ENCODE measurements around the gene GPBAR1. TPM values are rescaled to one million over a fixed set of nuclear protein-coding genes. Genes with fewer than 3 reads are reported as not detected.

The GPBAR1 gene, protein sequence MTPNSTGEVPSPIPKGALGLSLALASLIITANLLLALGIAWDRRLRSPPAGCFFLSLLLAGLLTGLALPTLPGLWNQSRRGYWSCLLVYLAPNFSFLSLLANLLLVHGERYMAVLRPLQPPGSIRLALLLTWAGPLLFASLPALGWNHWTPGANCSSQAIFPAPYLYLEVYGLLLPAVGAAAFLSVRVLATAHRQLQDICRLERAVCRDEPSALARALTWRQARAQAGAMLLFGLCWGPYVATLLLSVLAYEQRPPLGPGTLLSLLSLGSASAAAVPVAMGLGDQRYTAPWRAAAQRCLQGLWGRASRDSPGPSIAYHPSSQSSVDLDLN
- total RNA-seq (2013): 26.5 TPM
- polyA plus RNA-seq (100 to 1,000 TPM in 2 of 3 donors, 10 to 100 TPM in 1; 26.0 to 181 (median 143) TPM), polyA minus RNA-seq (27.8 and 54.0 TPM in 2 replicates), total RNA-seq (1.0 to 22.9 (median 13.6) reads per million in 11 experiments)

GRCh38 chr2:218260742-218261422 lies at the start of gene GPBAR1:
Gene GPBAR1, plus strand, starts transcription at chr2:218261015. Its CDS starts 1,710 bp downstream, at chr2:218262725.
- H3K27ac Mint-ChIP-seq: peak within 1 kb of the TSS; percentile 88 to 96 (median 93)
- H3K4me2 ChIP-seq (replicated peaks; ENCODE audit: extremely low read depth, low read length, poor library complexity, severe bottlenecking): peak within 1 kb of the TSS; percentile 97
- TF ChIP-seq CTCF (IDR thresholded peaks at IDR 0.05): peak; percentile 19

GRCh38 chr2:218214116-218214515 lies 46.7 kb upstream of the GPBAR1 start:
- H3K4me1 ChIP-seq (ENCODE audit: control insufficient read depth in 1 of 2, insufficient read depth in 2 of 2, low read length in 2 of 2): peaks cover 24 to 33% of the 10 kb centered on the region in 2 donors
- no peaks in the 10 kb centered on the region for H3K36me3 ChIP-seq (replicated peaks in 1 of 2; ENCODE audit: control insufficient read depth in 1 of 2, insufficient read depth in 2 of 2, low read length in 2 of 2)
- H3K4me3 ChIP-seq (replicated peaks in 1 of 3; ENCODE audit: low read depth in 2 of 3, low read length in 3 of 3): no peak overlapping the region
- H3K9me3 ChIP-seq (replicated peaks in 1 of 2; ENCODE audit: control insufficient read depth in 1 of 2, insufficient read depth in 1 of 2, low read length in 2 of 2): no peaks in the 10 kb centered on the region
- Mint-ChIP-seq H3K9me3 (peaks cover 4 to 8% (median 6%) of the 10 kb centered on the region in 7 donors), H3K27me3 (ENCODE audit: low read depth in 3 of 3) (peaks cover 0 to 2% (median 1%) of the 10 kb centered on the region in 3 donors), H3K27ac (peak overlapping the region in 1 of 7 donors; percentile 31), H3K4me1 (peaks cover 26% of the 10 kb centered on the region), H3K4me3 (no peak overlapping the region), H3K36me3 (peaks cover 3 to 4% of the 10 kb centered on the region in 2 donors)
- intact Hi-C loops (cut with micrococcal nuclease): no loop called here
- H3K4me2 ChIP-seq (replicated peaks; ENCODE audit: extremely low read depth, low read length, poor library complexity, severe bottlenecking): peak overlapping the region; percentile 8
- H3K27ac ChIP-seq (ENCODE audit: low read depth in 1 of 2, low read length in 2 of 2): no peak overlapping the region
- H3K27me3 ChIP-seq (ENCODE audit: control insufficient read depth in 2 of 2, insufficient read depth in 2 of 2, low read length in 2 of 2): no peaks in the 10 kb centered on the region
- H3K9ac ChIP-seq (ENCODE audit: insufficient read depth, low read length, poor library complexity, severe bottlenecking): no peak overlapping the region
- TF ChIP-seq CTCF (IDR thresholded peaks at IDR 0.05): no peak
- peaks cover 20% of the 10 kb centered on the region for H4K20me1 ChIP-seq (ENCODE audit: insufficient read depth, low read length)
- H2AFZ ChIP-seq (ENCODE audit: insufficient read depth, low read depth, low read length, poor library complexity, severe bottlenecking): no peak overlapping the region
- DNase-seq: peak in 2 of 3 donors; percentile 37 to 69
- WGBS (ENCODE audit: insufficient coverage): no CpG with 5 or more reads among the region's 1 CpG
- H3K79me2 ChIP-seq (ENCODE audit: insufficient read depth, low read length): peaks cover 32% of the 10 kb centered on the region

More at GRCh38 chr2:218260742-218261422, at the start of gene GPBAR1:
- intact Hi-C loops (cut with micrococcal nuclease): loop anchor here in 1 of 2 donors (5.0 kb wide), 1 partner anchor 39 kb away; no protein-coding TSS in a partner anchor
- peaks cover 97% of the 10 kb centered on the region for H3K4me1 Mint-ChIP-seq
- H3K4me3 ChIP-seq (replicated peaks in 1 of 3; ENCODE audit: low read depth in 2 of 3, low read length in 3 of 3): peak within 1 kb of the TSS; percentile 38 to 85 (median 45)
- H3K27ac ChIP-seq (ENCODE audit: low read depth in 1 of 2, low read length in 2 of 2): peak within 1 kb of the TSS; percentile 87 to 93
- H3K27me3 Mint-ChIP-seq (ENCODE audit: low read depth in 3 of 3): no peaks in the 10 kb centered on the region
- H3K79me2 ChIP-seq (ENCODE audit: insufficient read depth, low read length): peaks cover 67% of the 10 kb centered on the region
- peaks cover 24 to 47% of the 10 kb centered on the region in 2 donors for H3K36me3 Mint-ChIP-seq
- H3K4me1 ChIP-seq (ENCODE audit: control insufficient read depth in 1 of 2, insufficient read depth in 2 of 2, low read length in 2 of 2): peaks cover 89 to 96% of the 10 kb centered on the region in 2 donors
- peak in 2 of 3 donors; percentile 31 to 37 for DNase-seq
- H3K9ac ChIP-seq (ENCODE audit: insufficient read depth, low read length, poor library complexity, severe bottlenecking): peak within 1 kb of the TSS; percentile 70
- no peaks in the 10 kb centered on the region for H3K27me3 ChIP-seq (ENCODE audit: control insufficient read depth in 2 of 2, insufficient read depth in 2 of 2, low read length in 2 of 2)
- peaks cover 34 to 40% of the 10 kb centered on the region in 2 donors for H3K36me3 ChIP-seq (replicated peaks in 1 of 2; ENCODE audit: control insufficient read depth in 1 of 2, insufficient read depth in 2 of 2, low read length in 2 of 2)
- H2AFZ ChIP-seq (ENCODE audit: insufficient read depth, low read depth, low read length, poor library complexity, severe bottlenecking): peak within 1 kb of the TSS; percentile 54
- peaks cover 58% of the 10 kb centered on the region for H4K20me1 ChIP-seq (ENCODE audit: insufficient read depth, low read length)
- no peaks in the 10 kb centered on the region for H3K9me3 ChIP-seq (replicated peaks in 1 of 2; ENCODE audit: control insufficient read depth in 1 of 2, insufficient read depth in 1 of 2, low read length in 2 of 2)
- no peaks in the 10 kb centered on the region for H3K9me3 Mint-ChIP-seq
- 33% methylated on average over 5 of the region's 10 CpGs for WGBS (ENCODE audit: insufficient coverage)
- peak within 1 kb of the TSS; percentile 84 to 93 for H3K4me3 Mint-ChIP-seq
